ENCODE measurements around the gene C3orf38.
"Not testable (repeated sequence)": the region's sequence is repeated elsewhere in the genome, so short reads cannot be mapped to it uniquely, and the experiment has no call there.

C3orf38 gene

DNA sequence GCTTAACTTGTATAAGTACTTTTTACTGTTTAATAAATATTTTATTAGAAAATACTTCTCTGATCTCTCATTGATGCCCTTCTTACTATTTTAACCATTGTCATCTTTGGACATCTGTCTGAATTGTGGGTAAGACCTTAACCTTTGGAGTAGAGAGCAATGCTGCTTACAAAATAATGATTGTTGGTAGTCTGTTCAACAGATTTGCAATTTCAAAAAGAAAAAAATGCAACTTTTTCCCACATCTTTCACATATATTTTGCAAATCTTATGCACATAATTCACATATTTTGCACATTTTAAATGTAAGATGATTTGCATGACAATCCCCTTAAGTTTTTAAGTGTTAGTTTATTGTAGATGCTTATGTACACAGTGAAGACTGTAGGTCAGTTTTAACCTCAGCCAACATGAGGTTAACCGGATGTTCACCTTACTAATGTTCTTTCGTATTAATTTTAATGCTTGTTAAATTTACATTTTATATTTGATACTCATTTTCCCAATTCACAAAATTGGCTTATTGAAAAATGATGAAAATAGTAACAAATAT, 16.7 kb downstream of the C3orf38 start:
- no peak for DNase-seq

DNA sequence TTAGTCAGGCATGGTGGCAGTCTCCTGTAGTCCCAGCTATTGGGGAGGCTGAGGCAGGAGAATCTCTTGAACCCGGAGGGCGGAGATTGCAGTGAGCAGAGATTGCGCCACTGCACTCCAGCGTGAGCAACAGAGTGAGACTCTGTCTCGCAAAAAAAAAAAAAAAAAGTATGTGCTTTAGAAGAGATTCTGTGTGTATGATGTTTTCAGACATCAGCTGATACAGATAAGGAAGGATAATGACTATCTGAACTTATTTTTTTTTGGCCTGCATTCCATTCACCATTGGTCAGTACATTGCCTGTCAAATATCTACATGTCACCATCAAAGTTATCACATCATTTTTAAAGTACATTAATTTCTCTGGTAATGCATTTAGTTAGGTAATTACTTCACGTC, 17.4 kb downstream of the C3orf38 start:
- DNase-seq = no peak

DNA sequence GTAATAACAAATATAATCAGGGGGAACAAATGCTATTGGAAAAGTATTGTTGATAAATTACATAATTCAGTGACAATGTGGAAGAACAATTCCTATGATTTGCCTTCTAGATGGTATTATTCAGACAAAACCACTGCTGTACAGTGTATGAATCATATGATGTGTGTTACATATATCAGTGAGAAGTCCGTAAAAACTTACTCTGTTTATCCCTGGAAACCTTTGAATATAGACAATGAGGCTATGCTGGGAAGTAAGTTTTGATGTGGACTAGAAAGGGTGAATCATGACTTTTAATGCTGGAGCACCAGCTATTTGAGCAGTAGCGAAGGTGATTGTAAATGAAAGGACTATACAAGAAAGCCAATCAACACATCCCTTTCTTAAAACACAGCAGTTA, 17.9 kb downstream of the C3orf38 start:
- no peak for DNase-seq

DNA sequence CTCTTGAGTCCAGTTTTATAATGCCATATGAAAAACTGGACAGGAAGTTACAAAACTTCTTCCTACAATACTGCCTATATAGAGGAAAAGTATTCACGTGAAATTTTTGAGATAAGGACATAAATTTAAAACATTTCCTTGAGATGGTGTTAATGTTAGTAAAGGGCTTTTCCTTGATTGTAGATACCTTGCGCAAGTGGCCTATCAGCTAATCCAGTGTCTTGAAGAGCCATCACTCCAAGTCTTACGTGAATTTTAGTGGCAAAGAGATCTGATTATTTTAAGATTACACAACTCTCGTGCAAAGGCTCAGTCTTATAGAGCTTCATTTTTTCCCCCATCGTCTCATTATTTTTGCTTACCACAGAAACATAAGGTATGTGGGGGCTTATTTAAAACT, 18.4 kb downstream of the C3orf38 start:
- no peak for DNase-seq

DNA sequence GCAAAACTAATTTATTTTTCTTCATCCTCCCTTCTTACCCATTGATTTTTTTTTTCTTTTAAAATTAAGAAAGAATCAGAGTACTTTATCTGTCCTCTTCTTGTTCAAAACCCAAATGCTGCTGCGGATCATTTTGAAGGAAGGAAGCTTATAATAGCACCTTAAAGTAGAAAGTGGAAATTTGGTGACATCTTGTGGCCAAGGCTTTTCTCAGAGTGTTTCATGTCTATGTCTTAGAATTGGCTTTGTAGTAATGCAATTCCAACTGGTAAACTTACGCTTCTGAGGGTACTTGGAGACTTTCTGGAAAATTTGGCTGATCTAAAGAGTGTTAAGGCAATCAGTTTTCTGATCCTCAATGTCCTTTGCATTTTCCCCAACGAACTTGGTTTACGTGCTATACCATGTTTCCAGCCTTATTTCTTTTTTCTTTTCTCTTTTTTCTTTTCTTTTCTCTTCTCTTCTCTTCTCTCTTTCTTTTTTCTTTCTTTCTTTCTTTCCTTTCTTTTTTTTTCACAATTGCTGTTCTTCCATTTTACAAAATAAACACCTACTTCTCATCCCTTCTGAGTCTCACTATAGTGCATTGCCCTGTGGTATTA, 30.7 kb downstream of the C3orf38 start:
- DNase-seq = no peak

DNA sequence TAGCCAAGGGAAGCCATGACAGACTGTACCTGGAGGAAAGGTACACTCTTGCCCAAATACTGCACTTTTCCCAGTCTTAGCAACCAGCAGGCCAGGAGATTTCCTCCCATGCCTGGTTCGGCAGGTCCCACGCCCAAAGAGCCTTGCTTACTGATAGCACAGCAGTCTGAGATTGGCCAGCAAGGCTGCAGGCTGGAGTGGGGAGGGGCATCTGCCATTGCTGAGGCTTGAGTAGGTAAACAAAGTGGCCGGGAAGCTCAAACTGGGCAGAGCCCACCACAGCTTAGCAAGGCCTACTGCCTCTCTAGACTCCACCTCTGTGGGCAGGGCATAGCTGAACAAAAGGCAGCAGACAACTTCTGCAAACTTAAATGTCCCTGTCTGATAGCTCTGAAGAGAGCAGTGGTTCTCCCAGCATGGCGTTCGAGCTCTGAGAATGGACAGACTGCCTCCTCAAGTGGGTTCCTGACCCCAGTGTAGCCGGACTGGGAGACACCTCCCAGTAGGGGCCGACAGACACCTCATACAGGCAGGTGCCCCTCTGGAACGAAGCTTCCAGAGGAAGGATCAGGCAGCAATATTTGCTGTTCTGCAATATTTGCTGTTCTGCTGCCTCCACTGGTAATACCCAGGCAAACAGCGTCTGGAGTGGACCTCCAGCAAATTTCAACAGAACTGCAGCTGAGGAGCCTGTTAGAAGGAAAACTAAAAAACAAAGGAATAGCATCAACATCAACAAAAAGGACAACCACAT, 32.6 kb downstream of the C3orf38 start:
- not testable (repeated sequence) for DNase-seq

DNA sequence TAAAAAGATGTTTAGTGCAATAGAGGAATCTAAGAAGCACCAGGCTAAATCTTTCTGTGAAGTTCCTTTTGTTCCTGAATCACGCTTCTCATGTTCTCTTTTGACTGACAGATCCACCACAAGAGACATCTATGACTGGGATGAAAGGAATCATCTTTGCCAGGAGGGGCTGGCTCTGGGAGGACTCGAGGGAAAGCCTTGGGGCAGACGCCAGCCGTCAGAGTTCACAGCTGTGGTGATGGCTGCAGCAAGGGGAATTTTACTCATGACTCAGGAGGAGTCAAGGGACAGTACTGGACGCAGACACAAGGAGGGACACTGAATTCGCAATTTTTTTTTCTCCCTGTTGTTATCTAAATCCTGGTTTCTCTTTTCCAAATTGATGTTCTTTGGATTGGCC, 38.7 kb downstream of the C3orf38 start:
- DNase-seq = no peak

DNA sequence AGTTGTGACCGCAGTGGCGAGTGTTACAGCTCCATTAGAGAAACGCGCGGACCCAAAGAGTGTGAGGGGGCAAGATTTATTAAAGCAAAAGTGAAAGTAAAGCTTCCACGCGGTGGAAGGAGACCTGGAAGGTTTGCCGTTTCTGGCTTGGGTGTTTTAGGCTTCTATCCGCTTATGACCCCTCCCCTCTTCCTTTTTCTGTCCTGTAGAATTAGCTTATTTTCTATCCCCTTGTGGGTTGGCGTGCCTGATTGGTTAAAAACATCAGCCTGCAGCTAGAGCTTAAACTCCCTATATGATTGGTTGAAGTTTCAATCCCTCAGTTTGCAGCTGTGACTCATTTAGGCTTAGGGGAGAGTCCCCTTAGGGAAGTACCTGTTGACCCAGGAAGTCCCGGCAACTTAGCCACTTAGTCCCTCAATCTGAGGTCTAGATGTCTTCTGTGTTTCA, 39.6 kb downstream of the C3orf38 start:
- no peak for DNase-seq

DNA sequence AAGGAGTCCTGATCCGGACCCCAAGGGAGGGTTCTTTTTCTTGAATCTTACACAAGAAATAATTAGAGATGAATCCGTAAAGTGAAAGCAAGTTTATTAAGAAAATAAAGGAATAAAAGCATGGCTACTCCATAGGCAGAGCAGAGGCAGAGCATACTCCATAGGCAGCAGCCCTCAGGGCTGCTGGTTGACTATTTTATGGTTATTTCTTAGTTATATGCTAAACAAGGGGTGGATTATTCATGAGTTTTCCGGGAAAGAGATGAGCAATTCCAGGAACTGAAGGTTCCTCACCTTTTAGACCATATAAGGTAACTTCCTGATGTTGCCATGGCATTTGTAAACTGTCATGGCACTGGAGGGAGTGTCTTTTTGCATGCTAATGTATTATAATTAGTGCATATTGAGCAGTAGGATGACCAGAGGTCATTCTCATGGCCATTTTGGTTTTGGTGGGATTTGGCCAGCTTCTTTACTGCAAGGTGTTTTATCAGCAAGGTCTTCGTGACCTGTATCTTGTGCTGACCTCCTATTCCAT, 42.2 kb downstream of the C3orf38 start:
- no peak for DNase-seq

DNA sequence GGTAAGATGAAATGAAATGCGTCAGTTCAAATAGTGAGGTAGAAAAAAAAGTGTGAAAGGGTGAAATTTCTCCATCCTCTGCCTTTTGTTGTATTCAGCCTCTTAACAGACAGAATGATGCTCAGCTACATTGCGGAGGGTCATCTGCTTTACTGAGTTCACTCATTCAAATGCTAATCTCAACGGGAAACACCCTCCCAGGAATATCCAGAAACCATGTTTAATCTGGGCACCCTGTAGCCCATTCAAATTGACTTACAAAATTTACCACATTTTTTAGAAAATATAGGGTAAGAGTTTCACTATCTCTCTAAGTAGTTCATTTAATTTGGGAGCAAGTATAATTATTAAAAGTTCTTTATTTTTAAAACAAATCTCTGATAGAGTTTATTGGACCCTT, 42.9 kb downstream of the C3orf38 start:
- DNase-seq = no peak

DNA sequence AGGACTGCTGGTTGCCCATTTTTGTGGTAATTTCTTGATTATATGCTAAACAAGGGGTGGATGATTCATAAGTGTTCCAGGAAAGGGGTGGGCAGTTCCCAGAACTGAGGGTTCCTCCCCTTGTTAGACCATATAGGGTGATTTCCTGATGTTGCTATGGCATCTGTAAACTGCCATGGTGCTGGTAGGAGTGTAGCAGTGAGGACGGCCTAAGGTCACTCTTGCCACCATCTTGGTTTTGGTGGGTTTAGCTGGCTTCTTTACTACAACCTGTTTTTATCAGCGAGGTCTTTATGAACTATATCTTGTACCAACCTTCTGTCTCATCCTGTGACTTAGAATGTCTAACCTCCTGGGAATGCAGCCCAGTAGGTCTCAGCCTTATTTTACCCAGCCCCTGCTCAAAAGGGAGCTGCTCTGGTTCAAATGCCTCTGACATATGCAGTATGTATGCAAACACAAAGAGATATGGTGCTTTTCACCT, 46.2 kb downstream of the C3orf38 start:
- DNase-seq = no peak

DNA sequence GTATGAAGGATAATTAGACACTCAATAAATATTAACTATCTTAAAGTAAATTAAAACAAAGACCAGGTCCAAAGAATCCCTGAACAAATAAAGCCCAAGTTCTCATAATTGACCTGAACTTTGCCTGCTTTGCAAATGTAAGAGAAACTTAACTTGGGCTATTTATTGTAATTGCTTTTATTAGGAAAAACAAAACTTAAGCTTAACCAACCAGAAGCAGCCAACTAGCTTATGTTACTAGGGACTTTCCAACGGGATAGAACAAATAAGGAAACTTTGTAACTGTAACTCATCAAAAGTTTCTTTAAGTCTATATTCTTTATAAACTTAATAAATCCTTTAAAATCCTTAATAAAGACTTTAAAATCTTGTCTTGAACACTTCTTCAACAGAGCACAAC, 48.4 kb downstream of the C3orf38 start:
- DNase-seq = no peak

DNA sequence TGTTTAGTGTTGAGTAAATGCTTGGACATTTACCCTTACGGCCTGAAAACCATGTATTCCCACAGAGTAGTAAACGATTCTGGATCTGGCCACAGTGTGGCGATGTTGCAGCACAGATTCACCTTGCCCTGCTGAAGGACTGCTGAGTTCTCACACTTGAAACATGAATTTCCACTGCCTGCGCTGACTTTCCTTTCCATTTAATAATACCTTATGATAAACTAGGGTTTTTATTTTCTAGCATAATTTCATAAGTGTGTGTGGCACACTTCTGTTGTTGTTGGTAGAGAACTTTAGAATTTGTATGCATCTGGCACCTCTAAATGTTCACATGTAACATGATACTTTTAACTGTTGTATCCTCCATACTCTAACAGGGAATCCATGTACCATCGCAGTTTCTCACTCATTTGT, 53.9 kb downstream of the C3orf38 start:
- DNase-seq = no peak
